T47D (cell line): ENCODE data around the gene AP2B1.

ENCODE experiments used
- DNase-seq, 2 experiments: peaks; one replicate each; pipeline versions ENCODE4 v3.0.0 to v3.0.0-alpha.2; 2011 to 2012; ENCODE audit warnings: low read depth in 1 of 2, low spot score in 1 of 2
- JUND ChIP-seq: IDR thresholded peaks from 2 replicates; pipeline ENCODE4 v1.6.1; 2012; ENCODE audit warnings: low read depth
- in situ Hi-C: cut with HindIII; loops from 2 replicates; pipeline ENCODE4 v1.10.0; 2016; ENCODE audit warnings: low sequenced_read_pairs, low pct_unique_long_range_greater_than_20kb

The AP2B1 gene

DNA sequence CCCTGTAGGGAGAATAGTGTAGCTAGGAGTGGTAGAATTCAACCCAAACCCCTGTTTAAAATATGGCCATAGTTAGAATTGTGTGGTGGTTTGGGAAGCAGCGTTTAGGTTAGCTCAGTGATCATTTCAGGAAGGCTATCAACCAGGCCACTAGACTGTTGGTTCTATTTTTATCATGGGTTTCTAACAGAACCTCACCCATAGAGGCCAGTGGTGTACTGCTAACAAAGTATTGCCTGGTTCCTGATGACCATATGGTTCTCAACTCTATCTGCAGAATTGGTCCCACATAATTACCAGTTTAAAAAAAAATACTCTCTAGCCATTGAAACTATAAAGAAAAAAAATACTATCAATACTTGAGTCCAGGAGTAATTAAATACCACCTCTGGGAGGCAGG lies 73.8 kb downstream of the AP2B1 start:
- DNase-seq = no peak

GRCh38 chr17:35664685-35665084 lies 77.6 kb downstream of the AP2B1 start:
- TF ChIP-seq JUND = no peak
- in situ Hi-C loops = no loop called here
- DNase-seq = no peak

More for the DNA sequence above, 73.8 kb downstream of the AP2B1 start:
- in situ Hi-C loops = no loop called here
- TF ChIP-seq JUND = no peak

GRCh38 chr17:35665662-35666061 lies 78.5 kb downstream of the AP2B1 start:
- in situ Hi-C loops = no loop called here
- TF ChIP-seq JUND = no peak
- no peak for DNase-seq

DNA sequence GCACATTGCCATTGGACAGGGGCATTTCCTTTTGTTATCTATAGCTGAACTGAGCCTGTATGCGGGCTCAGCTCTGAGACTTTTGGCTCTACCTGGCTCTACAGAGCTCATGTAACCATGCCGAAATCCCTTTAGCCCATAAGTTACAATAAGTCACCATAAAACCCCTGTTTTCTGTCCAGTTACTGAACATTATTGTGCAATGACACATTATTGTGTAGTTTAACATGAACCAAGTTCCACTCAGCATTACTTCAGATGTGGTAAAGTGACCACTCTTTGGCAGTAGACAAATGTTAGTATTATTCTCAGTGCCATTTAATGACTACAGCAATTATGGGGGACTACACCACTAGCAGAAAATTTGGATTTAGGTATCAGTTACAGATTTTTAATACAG lies 78.9 kb downstream of the AP2B1 start:
- no peak for DNase-seq
- no peak for TF ChIP-seq JUND
- in situ Hi-C loops = no loop called here

GRCh38 chr17:35666967-35667532 lies 79.9 kb downstream of the AP2B1 start:
- in situ Hi-C loops = no loop called here
- no peak for TF ChIP-seq JUND
- DNase-seq = no peak

GRCh38 chr17:35668802-35669201 lies 81.7 kb downstream of the AP2B1 start:
- no peak for DNase-seq
- in situ Hi-C loops = no loop called here
- no peak for TF ChIP-seq JUND

DNA sequence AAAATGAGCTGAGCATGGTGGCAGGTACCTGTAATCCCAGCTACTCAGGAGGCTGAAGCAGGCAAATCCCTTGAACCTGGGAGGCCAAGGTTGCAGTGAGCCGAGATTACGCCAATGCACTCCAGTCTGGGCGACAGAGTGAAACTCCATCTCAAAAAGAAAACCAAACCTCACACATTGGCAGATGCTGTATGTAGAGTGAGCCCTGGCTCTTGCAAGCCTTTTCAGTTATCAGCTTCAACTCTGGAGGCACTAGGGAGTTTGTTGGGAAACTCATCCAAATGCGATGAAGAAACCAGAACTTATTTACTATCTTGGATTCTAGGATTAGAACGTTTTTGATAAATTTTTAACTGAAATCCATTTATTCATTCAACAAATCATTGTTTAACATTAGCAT lies 87.4 kb downstream of the AP2B1 start:
- TF ChIP-seq JUND = no peak
- no peak for DNase-seq
- in situ Hi-C loops = no loop called here

- no peak for DNase-seq
- no peak for TF ChIP-seq JUND
- in situ Hi-C loops = no loop called here
Measured at GRCh38 chr17:35676441-35676840, 89.3 kb downstream of the AP2B1 start.

GRCh38 chr17:35679007-35679682 lies 92.0 kb downstream of the AP2B1 start:
- DNase-seq = no peak
- in situ Hi-C loops = no loop called here
- TF ChIP-seq JUND = no peak

DNA sequence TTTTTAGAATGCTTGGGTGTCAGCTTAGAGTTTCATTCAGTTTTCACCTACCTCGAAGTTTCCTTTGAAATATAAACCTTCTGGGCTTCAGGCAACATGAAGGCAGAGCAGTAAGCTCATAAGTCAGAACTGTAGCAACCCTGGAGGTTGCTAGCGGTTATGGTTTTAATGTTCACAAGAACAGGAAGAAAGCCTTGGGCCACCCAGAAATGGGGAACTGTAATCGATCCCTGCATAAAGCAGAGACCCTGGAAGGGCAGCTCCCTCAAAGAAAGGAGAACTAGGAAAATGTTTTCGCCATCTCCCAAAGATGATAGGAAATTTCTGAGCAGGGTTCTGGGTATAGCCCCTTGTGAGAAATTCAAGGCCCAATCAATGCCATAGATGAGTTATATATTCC lies 96.5 kb downstream of the AP2B1 start:
- in situ Hi-C loops = no loop called here
- no peak for TF ChIP-seq JUND
- DNase-seq = no peak

GRCh38 chr17:35684055-35684802 lies 97.1 kb downstream of the AP2B1 start:
- DNase-seq = no peak

GRCh38 chr17:35692512-35693210 lies 105.5 kb downstream of the AP2B1 start:
- TF ChIP-seq JUND = no peak
- in situ Hi-C loops = no loop called here
- no peak for DNase-seq

More at GRCh38 chr17:35684055-35684802, 97.1 kb downstream of the AP2B1 start:
- in situ Hi-C loops = no loop called here
- no peak for TF ChIP-seq JUND

- no peak for DNase-seq
- in situ Hi-C loops = no loop called here
- no peak for TF ChIP-seq JUND
Measured at GRCh38 chr17:35693662-35694061, 106.5 kb downstream of the AP2B1 start.
